HG03575 (cell line): ENCODE data around the gene MRC2.

Source experiments
- ATAC-seq: cut with Tn5 transposase; IDR thresholded peaks from one replicate; pipeline ENCODE4 v1.9.1; 2021; ENCODE audit not compliant: unreplicated experiment, insufficient number of reproducible peaks, low FRiP score; ENCODE audit errors: extremely low read depth

MRC2 gene

GRCh38 chr17:62706598-62707424 is 79.3 kb downstream of the MRC2 start:
- ATAC-seq, result no peak

GRCh38 chr17:62707425-62707739 is 79.9 kb downstream of the MRC2 start:
- no peak for ATAC-seq

GRCh38 chr17:62708587-62708986 is 81.1 kb downstream of the MRC2 start:
- no peak for ATAC-seq

- no peak for ATAC-seq
Measured at GRCh38 chr17:62712171-62712581, 84.7 kb downstream of the MRC2 start.

- no peak for ATAC-seq
Measured at GRCh38 chr17:62713086-62713881, 85.8 kb downstream of the MRC2 start.

- no peak for ATAC-seq
Measured at GRCh38 chr17:62714016-62714777, 86.7 kb downstream of the MRC2 start.

- no peak for ATAC-seq
Measured at GRCh38 chr17:62715882-62716390, 88.5 kb downstream of the MRC2 start.

GRCh38 chr17:62716834-62717588 is 89.5 kb downstream of the MRC2 start:
- no peak for ATAC-seq

- ATAC-seq, result no peak
Measured at GRCh38 chr17:62717589-62717855, 90.1 kb downstream of the MRC2 start.

- ATAC-seq, result no peak
Measured at GRCh38 chr17:62717889-62718288, 90.4 kb downstream of the MRC2 start.

- no peak for ATAC-seq
Measured at GRCh38 chr17:62718429-62718828, 91.0 kb downstream of the MRC2 start.

- ATAC-seq, result no peak
Measured at GRCh38 chr17:62719586-62719985, 92.1 kb downstream of the MRC2 start.

GRCh38 chr17:62720126-62720850 is 92.8 kb downstream of the MRC2 start:
- ATAC-seq, result no peak

GRCh38 chr17:62722625-62723024 is 95.2 kb downstream of the MRC2 start:
- no peak for ATAC-seq

- no peak for ATAC-seq
Measured at GRCh38 chr17:62723842-62724241, 96.4 kb downstream of the MRC2 start.

GRCh38 chr17:62724398-62725146 is 97.1 kb downstream of the MRC2 start:
- ATAC-seq, result peak; percentile 77

GRCh38 chr17:62725791-62726249 is 98.3 kb downstream of the MRC2 start:
- no peak for ATAC-seq
